RWPE1 (cell line): Measurements from ENCODE around the gene IL23A.

Source experiments
- CTCF ChIA-PET: fragments of 350-600 bp; sonication (Branson Sonifier 250); formaldehyde crosslinking; extraction: SDS; loops from one replicate; lab custom pipeline; 2021; lab: Yijun Ruan, JAX
- POLR2A ChIA-PET: fragments of 400-600 bp; formaldehyde crosslinking; extraction: SDS; loops from one replicate; lab custom pipeline; 2020; ENCODE audit warnings: antibody characterized with exemption; ENCODE audit not compliant: low non-redundant PET; lab: Yijun Ruan, JAX
- DNase-seq: peaks from one replicate; pipeline ENCODE4 v3.0.0; 2012; ENCODE audit warnings: low spot score
- H3K27ac ChIP-seq: fragments of 450-650 bp; 2 replicates; pipeline ENCODE4 v1.5.1; 2017
- TF ChIP-seq, protein P1 (sequence below): fragments of 450-650 bp; conservative IDR thresholded peaks from 2 replicates; pipeline ENCODE4 v1.5.1; 2017; ENCODE audit warnings: low read depth, mild to moderate bottlenecking

The IL23A gene, protein sequence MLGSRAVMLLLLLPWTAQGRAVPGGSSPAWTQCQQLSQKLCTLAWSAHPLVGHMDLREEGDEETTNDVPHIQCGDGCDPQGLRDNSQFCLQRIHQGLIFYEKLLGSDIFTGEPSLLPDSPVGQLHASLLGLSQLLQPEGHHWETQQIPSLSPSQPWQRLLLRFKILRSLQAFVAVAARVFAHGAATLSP

DNA sequence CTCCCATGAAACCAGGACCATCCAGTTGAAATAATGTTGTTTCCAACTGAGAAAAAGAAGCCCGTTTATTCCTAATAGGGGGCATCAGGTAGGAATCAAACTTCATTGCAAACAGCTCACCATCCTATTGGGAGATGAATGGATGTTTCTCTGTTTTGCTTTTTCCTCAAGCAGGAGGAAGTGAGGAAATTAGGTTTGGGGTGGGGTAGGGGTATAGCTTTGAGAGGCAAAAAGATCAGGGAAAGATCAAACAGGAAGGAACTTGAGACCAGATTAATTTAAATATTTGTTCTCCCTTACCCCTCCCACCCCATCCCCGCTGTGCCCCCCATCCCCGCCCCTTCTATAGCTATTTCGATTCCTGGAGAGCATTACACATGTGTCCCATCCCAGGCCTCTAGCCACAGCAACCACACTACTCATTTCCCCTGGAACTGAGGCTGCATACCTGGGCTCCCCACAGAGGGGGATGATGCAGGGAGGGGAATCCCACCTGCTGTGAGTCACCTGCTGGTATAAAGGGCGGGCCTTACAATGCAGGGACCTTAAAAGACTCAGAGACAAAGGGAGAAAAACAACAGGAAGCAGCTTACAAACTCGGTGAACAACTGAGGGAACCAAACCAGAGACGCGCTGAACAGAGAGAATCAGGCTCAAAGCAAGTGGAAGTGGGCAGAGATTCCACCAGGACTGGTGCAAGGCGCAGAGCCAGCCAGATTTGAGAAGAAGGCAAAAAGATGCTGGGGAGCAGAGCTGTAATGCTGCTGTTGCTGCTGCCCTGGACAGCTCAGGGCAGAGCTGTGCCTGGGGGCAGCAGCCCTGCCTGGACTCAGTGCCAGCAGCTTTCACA lies at the start of gene IL23A:
IL23A (plus strand) TSS at position 577 of the 850 bp plus-strand sequence; CDS start at position 738, 161 bp downstream.
- POLR2A ChIA-PET: no interaction called here
- peak; percentile 65 for DNase-seq
- TF ChIP-seq, protein P1, sequence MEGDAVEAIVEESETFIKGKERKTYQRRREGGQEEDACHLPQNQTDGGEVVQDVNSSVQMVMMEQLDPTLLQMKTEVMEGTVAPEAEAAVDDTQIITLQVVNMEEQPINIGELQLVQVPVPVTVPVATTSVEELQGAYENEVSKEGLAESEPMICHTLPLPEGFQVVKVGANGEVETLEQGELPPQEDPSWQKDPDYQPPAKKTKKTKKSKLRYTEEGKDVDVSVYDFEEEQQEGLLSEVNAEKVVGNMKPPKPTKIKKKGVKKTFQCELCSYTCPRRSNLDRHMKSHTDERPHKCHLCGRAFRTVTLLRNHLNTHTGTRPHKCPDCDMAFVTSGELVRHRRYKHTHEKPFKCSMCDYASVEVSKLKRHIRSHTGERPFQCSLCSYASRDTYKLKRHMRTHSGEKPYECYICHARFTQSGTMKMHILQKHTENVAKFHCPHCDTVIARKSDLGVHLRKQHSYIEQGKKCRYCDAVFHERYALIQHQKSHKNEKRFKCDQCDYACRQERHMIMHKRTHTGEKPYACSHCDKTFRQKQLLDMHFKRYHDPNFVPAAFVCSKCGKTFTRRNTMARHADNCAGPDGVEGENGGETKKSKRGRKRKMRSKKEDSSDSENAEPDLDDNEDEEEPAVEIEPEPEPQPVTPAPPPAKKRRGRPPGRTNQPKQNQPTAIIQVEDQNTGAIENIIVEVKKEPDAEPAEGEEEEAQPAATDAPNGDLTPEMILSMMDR: no peak
- CTCF ChIA-PET: interaction anchor here (0.6 kb wide), 1 partner anchor 8 kb away, joined by 8 read pairs; no protein-coding TSS in a partner anchor
- H3K27ac ChIP-seq: peak within 1 kb of the TSS; percentile 4; the same call in 1 of the 2 replicates

DNA sequence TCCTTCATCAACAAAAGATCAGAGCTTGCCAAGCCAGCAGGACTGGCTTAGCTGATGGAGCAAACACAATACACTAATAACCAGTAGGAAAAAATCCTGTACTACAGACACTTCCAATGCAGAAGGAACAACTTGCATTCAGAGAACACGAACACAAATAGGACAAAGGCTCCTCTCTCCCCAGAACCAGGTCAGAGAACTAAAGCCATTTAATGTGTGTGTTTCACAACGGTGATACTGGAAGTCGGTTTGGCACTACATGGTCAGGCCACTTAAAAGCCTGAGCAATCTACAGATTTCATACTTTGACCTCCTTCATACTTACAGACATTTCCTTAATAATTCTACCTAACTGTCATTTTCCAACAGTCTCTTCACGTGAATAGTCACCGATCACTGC lies 44.9 kb upstream of the IL23A start:
- TF ChIP-seq, protein P1: no peak
- CTCF ChIA-PET: no interaction called here
- no peak for DNase-seq
- no peak overlapping the region for H3K27ac ChIP-seq
- POLR2A ChIA-PET: no interaction called here

DNA sequence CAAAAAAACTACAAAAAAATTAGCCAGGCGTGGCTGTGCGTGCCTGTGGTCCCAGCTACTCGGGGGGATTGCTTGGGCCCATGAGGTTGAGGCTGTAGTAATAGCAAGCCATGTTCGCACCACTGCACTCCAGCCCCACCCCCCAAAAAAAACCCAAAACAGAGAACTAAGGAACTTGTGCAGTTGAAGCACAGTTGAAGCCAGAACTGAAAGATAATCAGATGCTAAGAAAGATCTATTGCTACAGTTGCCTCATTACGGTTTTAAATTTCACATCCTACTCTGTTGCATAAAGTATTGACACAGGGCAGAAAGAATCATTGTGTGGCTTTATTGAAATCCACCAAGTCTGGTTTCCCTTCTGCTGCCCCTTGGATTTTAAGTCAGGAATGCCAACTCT lies 42.4 kb upstream of the IL23A start:
- peak overlapping the region; percentile 28; the same call in 1 of the 2 replicates for H3K27ac ChIP-seq
- TF ChIP-seq, protein P1: no peak
- POLR2A ChIA-PET: no interaction called here
- CTCF ChIA-PET: no interaction called here
- no peak for DNase-seq

DNA sequence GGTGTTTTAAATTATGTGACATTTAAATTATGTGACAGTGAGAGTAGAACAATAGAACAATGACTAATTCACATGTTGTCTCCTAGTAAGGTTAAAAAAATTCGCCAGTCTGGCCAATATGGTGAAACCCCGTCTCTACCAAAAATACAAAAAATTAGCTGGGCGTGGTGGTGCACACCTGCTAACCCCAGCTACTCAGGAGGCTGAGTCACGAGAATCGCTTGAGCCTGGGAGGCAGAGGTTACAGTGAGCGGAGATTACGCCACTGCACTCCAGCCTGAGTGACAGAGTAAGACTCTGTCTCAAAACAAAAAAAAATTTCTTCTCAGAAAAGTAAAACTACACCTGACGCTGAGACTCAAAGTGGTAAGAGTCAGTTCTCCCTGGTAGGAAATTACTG lies 41.3 kb upstream of the IL23A start:
- POLR2A ChIA-PET: no interaction called here
- no peak for DNase-seq
- CTCF ChIA-PET: interaction anchor here (0.7 to 0.9 kb wide), 2 partner anchors 20 to 30 kb away, joined by 3 read pairs; no protein-coding TSS in a partner anchor
- peak overlapping the region; percentile 7; the same call in 1 of the 2 replicates for H3K27ac ChIP-seq
- TF ChIP-seq, protein P1: no peak

DNA sequence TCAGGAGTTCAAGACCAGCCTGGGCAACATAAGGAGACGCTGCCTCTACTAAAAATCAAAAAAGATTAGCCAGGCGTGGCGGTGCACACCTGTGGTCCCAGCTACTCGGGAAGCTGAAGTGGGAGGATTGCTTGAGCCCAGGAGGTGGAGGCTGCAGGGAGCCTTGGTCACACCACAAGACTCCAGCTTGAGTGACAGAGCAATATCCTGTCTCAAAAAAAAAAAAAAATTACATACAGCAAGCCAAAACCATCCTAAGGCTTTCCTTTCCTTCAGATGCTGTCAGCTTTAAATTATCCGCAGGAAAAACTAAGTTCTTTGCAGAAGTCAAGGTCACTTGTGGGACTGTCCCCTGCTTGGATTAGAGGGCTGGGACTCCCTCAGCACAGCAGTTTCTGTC lies 39.9 kb upstream of the IL23A start:
- DNase-seq: no peak
- TF ChIP-seq, protein P1: no peak
- H3K27ac ChIP-seq: peak overlapping the region; percentile 54
- ChIA-PET CTCF (interaction anchor here (0.6 to 0.7 kb wide), 2 partner anchors 10 to 47 kb away, joined by 4 to 5 read pairs; no protein-coding TSS in a partner anchor), POLR2A (interaction anchor here (0.7 to 1.2 kb wide), 3 partner anchors 7 to 77 kb away, joined by 3 read pairs; partner anchors contain the start of gene RNF41)

DNA sequence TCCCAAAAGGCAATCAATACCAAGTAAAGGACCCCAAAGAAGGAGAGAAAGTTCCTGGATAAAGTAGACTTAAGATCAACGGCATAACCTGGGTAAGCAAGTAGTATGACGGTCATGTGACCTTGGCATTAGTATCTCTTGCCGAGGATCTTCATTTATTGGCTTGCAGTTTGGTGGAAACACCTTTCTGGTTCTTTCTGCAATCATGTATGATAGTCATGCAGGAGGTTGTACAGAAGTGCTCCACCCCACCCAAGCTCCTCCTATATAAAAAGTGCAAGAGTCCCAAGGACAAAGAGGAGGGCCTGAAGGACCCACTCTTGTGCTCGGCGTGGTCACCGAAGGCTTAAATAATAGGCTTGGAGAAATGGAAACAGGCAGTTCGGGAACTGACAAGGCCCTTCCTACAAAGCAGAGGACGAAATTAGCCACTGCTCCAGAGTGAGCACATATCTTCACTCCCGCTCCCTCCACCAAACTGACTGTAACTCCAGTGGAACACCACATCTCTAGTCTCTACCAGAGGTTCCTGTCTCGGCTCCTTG lies 39.3 kb upstream of the IL23A start:
- CTCF ChIA-PET: interaction anchor here (0.5 kb wide), 1 partner anchor 25 kb away, joined by 5 read pairs; no protein-coding TSS in a partner anchor
- POLR2A ChIA-PET: interaction anchor here (0.6 to 1.2 kb wide), 4 partner anchors 8 to 461 kb away, joined by 3 to 9 read pairs (median 3); partner anchors contain the start of gene RNF41
- TF ChIP-seq, protein P1: no peak

More for the DNA sequence above, 39.3 kb upstream of the IL23A start:
- DNase-seq: no peak
- H3K27ac ChIP-seq: peak overlapping the region; percentile 92
